Liver (tissue), 3 donors: ENCODE data around the gene CD320.

Source experiments
- HNF4A ChIP-seq, 2 donors: conservative IDR thresholded peaks; 2 replicates each; pipeline ENCODE4 v1.6.1; 2016; ENCODE audit warnings: antibody characterized with exemption in 2 of 2, mild to moderate bottlenecking in 2 of 2
- YY1 ChIP-seq: IDR thresholded peaks from 2 replicates; pipeline ENCODE4 v1.6.1; 2016; ENCODE audit warnings: antibody characterized with exemption, mild to moderate bottlenecking
- TF ChIP-seq, protein P1 (sequence below): fragments of 150-350 bp; IDR thresholded peaks from 2 replicates; pipeline ENCODE4 v1.5.1; 2017; ENCODE audit warnings: improper control_type of control experiment, low read depth, low read length; ENCODE audit not compliant: missing input control
- TF ChIP-seq, protein P2 (sequence below): IDR thresholded peaks from 2 replicates; pipeline ENCODE4 v1.6.1; 2016; ENCODE audit warnings: antibody characterized with exemption, mild to moderate bottlenecking
- TF ChIP-seq, protein P3 (sequence below): IDR thresholded peaks from 2 replicates; pipeline ENCODE4 v1.6.1; 2016; ENCODE audit warnings: antibody characterized with exemption
- donor health status: healthy.
- donor health status: healthy.

DNA sequence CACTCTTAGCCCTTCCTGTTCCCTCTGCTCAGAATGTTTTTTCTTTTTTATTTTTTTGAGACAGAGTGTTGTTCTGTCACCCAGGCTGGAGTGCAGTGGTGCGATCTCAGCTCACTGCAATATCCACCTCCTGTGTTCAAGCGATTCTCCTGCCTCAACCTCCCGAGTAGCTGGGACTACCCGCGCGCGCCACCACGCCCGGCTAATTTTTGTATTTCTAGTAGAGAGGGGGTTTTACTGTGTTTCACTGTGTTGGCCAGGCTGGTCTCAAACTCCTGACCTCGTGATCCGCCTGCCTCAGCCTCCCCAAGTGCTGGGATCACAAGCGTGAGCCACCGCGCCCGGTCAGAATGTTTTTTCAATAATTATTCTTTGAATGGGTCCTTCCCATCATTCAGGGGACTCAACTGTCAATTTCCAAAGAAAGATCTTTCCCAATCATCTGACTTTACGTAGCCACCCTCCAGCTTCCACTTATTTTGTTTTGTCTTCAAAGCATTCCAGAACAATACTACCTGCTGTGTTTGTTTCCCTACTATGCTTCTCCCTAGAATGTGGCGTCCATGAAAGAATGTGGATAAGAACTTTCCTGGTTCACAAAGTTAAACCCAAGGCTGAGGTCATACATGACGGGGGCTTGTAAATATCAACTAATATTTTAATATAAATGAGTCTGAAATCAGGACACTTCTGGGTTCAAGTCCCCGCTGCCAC, 11.8 kb upstream of the CD320 start:
- TF ChIP-seq YY1, result no peak
- TF ChIP-seq, protein P1, sequence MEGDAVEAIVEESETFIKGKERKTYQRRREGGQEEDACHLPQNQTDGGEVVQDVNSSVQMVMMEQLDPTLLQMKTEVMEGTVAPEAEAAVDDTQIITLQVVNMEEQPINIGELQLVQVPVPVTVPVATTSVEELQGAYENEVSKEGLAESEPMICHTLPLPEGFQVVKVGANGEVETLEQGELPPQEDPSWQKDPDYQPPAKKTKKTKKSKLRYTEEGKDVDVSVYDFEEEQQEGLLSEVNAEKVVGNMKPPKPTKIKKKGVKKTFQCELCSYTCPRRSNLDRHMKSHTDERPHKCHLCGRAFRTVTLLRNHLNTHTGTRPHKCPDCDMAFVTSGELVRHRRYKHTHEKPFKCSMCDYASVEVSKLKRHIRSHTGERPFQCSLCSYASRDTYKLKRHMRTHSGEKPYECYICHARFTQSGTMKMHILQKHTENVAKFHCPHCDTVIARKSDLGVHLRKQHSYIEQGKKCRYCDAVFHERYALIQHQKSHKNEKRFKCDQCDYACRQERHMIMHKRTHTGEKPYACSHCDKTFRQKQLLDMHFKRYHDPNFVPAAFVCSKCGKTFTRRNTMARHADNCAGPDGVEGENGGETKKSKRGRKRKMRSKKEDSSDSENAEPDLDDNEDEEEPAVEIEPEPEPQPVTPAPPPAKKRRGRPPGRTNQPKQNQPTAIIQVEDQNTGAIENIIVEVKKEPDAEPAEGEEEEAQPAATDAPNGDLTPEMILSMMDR, result no peak
- TF ChIP-seq, protein P2, sequence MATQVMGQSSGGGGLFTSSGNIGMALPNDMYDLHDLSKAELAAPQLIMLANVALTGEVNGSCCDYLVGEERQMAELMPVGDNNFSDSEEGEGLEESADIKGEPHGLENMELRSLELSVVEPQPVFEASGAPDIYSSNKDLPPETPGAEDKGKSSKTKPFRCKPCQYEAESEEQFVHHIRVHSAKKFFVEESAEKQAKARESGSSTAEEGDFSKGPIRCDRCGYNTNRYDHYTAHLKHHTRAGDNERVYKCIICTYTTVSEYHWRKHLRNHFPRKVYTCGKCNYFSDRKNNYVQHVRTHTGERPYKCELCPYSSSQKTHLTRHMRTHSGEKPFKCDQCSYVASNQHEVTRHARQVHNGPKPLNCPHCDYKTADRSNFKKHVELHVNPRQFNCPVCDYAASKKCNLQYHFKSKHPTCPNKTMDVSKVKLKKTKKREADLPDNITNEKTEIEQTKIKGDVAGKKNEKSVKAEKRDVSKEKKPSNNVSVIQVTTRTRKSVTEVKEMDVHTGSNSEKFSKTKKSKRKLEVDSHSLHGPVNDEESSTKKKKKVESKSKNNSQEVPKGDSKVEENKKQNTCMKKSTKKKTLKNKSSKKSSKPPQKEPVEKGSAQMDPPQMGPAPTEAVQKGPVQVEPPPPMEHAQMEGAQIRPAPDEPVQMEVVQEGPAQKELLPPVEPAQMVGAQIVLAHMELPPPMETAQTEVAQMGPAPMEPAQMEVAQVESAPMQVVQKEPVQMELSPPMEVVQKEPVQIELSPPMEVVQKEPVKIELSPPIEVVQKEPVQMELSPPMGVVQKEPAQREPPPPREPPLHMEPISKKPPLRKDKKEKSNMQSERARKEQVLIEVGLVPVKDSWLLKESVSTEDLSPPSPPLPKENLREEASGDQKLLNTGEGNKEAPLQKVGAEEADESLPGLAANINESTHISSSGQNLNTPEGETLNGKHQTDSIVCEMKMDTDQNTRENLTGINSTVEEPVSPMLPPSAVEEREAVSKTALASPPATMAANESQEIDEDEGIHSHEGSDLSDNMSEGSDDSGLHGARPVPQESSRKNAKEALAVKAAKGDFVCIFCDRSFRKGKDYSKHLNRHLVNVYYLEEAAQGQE, result no peak
- TF ChIP-seq HNF4A (conservative IDR thresholded peaks at IDR 0.05), result no peak
- TF ChIP-seq, protein P3, sequence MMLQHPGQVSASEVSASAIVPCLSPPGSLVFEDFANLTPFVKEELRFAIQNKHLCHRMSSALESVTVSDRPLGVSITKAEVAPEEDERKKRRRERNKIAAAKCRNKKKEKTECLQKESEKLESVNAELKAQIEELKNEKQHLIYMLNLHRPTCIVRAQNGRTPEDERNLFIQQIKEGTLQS, result no peak
